Measurements from ENCODE around the gene PCA3.

DNA sequence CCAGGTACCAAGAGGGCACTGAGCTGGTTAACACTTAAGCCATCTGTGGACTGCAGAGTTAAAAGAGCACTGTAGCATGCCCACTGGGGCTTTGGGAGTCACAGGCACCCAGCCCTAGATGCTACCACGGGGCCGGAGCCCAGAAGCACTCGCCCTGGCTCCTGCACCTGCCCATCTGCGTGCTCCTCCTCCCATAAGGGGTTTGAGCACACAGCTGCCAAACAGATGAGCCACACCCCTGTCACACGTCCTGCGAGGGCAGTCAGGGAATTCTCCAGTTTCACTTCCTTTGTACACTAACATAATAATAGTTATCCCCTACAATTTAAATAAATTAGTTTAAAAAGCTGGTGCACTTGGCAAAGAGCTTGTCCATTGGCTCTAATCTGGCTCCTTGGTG is 4.5 kb upstream of the PCA3 start:
- TF ChIP-seq, protein P1, sequence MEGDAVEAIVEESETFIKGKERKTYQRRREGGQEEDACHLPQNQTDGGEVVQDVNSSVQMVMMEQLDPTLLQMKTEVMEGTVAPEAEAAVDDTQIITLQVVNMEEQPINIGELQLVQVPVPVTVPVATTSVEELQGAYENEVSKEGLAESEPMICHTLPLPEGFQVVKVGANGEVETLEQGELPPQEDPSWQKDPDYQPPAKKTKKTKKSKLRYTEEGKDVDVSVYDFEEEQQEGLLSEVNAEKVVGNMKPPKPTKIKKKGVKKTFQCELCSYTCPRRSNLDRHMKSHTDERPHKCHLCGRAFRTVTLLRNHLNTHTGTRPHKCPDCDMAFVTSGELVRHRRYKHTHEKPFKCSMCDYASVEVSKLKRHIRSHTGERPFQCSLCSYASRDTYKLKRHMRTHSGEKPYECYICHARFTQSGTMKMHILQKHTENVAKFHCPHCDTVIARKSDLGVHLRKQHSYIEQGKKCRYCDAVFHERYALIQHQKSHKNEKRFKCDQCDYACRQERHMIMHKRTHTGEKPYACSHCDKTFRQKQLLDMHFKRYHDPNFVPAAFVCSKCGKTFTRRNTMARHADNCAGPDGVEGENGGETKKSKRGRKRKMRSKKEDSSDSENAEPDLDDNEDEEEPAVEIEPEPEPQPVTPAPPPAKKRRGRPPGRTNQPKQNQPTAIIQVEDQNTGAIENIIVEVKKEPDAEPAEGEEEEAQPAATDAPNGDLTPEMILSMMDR (IDR thresholded peaks at IDR 0.05 in 4 of 5, conservative IDR thresholded peaks at IDR 0.05 in 1 of 5), result no peak
- TF ChIP-seq POLR2A (IDR thresholded peaks at IDR 0.05), result no peak
